SHP77 treated with DMSO at 0.1 percent for 48 hours (cell line): ENCODE results near the gene SRF.
"Not testable (repeated sequence)": the region's sequence is repeated elsewhere in the genome, so short reads cannot be mapped to it uniquely, and the experiment has no call there.

ENCODE experiments used
- DNase-seq: peaks from one replicate; lab custom pipeline; 2025; lab: John Stamatoyannopoulos, UW

Gene SRF

GRCh38 chr6:43170931-43171706, at the start of gene SRF:
Gene SRF, plus strand, starts transcription at chr6:43171269. Its CDS starts 388 bp downstream, at chr6:43171657.
- peak; percentile 96 for DNase-seq

- DNase-seq = no peak
Measured at GRCh38 chr6:43122146-43122545, 48.9 kb upstream of the SRF start.

- no peak for DNase-seq
Measured at GRCh38 chr6:43123461-43124314, 47.4 kb upstream of the SRF start.

- DNase-seq = no peak
Measured at GRCh38 chr6:43124481-43124880, 46.6 kb upstream of the SRF start.

- no peak for DNase-seq
Measured at GRCh38 chr6:43125119-43125518, 46.0 kb upstream of the SRF start.

- DNase-seq = no peak
Measured at GRCh38 chr6:43125555-43125954, 45.5 kb upstream of the SRF start.

- no peak for DNase-seq
Measured at GRCh38 chr6:43127180-43127579, 43.9 kb upstream of the SRF start.

- DNase-seq = no peak
Measured at GRCh38 chr6:43127877-43128276, 43.2 kb upstream of the SRF start.

GRCh38 chr6:43128926-43129325, 42.1 kb upstream of the SRF start:
- no peak for DNase-seq

GRCh38 chr6:43129434-43130194, 41.5 kb upstream of the SRF start:
- no peak for DNase-seq

- DNase-seq = no peak
Measured at GRCh38 chr6:43130429-43130828, 40.6 kb upstream of the SRF start.

GRCh38 chr6:43131379-43131778, 39.7 kb upstream of the SRF start:
- DNase-seq = not testable (repeated sequence)

- no peak for DNase-seq
Measured at GRCh38 chr6:43138267-43138666, 32.8 kb upstream of the SRF start.

GRCh38 chr6:43139973-43140372, 31.1 kb upstream of the SRF start:
- DNase-seq = not testable (repeated sequence)

GRCh38 chr6:43141644-43142043, 29.4 kb upstream of the SRF start:
- DNase-seq = no peak

GRCh38 chr6:43142101-43142500, 29.0 kb upstream of the SRF start:
- DNase-seq = no peak

- DNase-seq = peak; percentile 57
Measured at GRCh38 chr6:43143235-43144128, 27.6 kb upstream of the SRF start.

- no peak for DNase-seq
Measured at GRCh38 chr6:43144879-43145278, 26.2 kb upstream of the SRF start.

GRCh38 chr6:43146261-43146660, 24.8 kb upstream of the SRF start:
- DNase-seq = no peak

GRCh38 chr6:43146709-43147688, 24.1 kb upstream of the SRF start:
- no peak for DNase-seq
